SK-N-SH (cell line): ENCODE results near the gene TMEFF1. TPM values are rescaled to one million over a fixed set of nuclear protein-coding genes. Genes with fewer than 3 reads are reported as not detected.

Source experiments
- ELF1 ChIP-seq: IDR thresholded peaks from 2 replicates; pipeline ENCODE4 v1.4.0; 2012
- EZH2phosphoT487 ChIP-seq: fragments of 200-600 bp; sonication (generic); IDR thresholded peaks from 2 replicates; pipeline ENCODE4 v1.6.1; 2017; ENCODE audit warnings: low read depth, mixed run types, mild to moderate bottlenecking, antibody characterized with exemption, moderate library complexity, borderline replicate concordance
- FOSL2 ChIP-seq: IDR thresholded peaks from 2 replicates; pipeline ENCODE4 v1.4.0; 2012; ENCODE audit warnings: low read depth, mild to moderate bottlenecking, moderate library complexity, borderline replicate concordance
- FOXJ3 ChIP-seq: sonication (generic); formaldehyde crosslinking; IDR thresholded peaks from 2 replicates; pipeline ENCODE4 v1.5.1; 2020; ENCODE audit warnings: mild to moderate bottlenecking, missing genetic modification reagents
- FOXM1 ChIP-seq: IDR thresholded peaks from 2 replicates; pipeline ENCODE4 v1.4.0; 2012; ENCODE audit warnings: low read depth, mild to moderate bottlenecking
- GABPA ChIP-seq: IDR thresholded peaks from 2 replicates; pipeline ENCODE4 v1.4.0; 2012; ENCODE audit warnings: low read depth, mild to moderate bottlenecking
- JUND ChIP-seq: IDR thresholded peaks from 2 replicates; pipeline ENCODE4 v1.4.0; 2012
- MEF2A ChIP-seq: IDR thresholded peaks from 2 replicates; pipeline ENCODE4 v1.4.0; 2012; ENCODE audit warnings: low read depth, borderline replicate concordance
- NFIC ChIP-seq: IDR thresholded peaks from 2 replicates; pipeline ENCODE4 v1.4.0; 2012; ENCODE audit warnings: borderline replicate concordance
- NRF1 ChIP-seq: IDR thresholded peaks from 2 replicates; pipeline ENCODE4 v1.6.1; 2012; ENCODE audit warnings: low read depth, mild to moderate bottlenecking, low read length
- POLR2AphosphoS5 ChIP-seq: IDR thresholded peaks from 2 replicates; pipeline ENCODE4 v1.6.1; 2012; ENCODE audit warnings: low read depth, low read length
- RAD21 ChIP-seq: IDR thresholded peaks from 2 replicates; pipeline ENCODE4 v1.6.1; 2012; ENCODE audit warnings: mild to moderate bottlenecking, low read length
- RCOR1 ChIP-seq: fragments of 150-350 bp; IDR thresholded peaks from 2 replicates; pipeline ENCODE4 v1.6.1; 2017; ENCODE audit warnings: antibody characterized with exemption, low read length
- REST ChIP-seq: IDR thresholded peaks from 2 replicates; pipeline ENCODE4 v1.6.1; 2012; ENCODE audit warnings: mild to moderate bottlenecking, low read depth, low read length, moderate library complexity
- RFX5 ChIP-seq: IDR thresholded peaks from 2 replicates; pipeline ENCODE4 v1.6.1; 2012; ENCODE audit warnings: mild to moderate bottlenecking, improper control_type of control experiment, low read length
- RXRA ChIP-seq: IDR thresholded peaks from 2 replicates; pipeline ENCODE4 v1.4.0; 2012; ENCODE audit warnings: low read depth, mild to moderate bottlenecking, borderline replicate concordance
- SMC3 ChIP-seq: IDR thresholded peaks from 2 replicates; pipeline ENCODE4 v1.6.1; 2012; ENCODE audit warnings: low read depth, low read length, improper control_type of control experiment
- TAF1 ChIP-seq: IDR thresholded peaks from 2 replicates; pipeline ENCODE4 v1.6.1; 2012; ENCODE audit warnings: low read depth, mild to moderate bottlenecking, low read length, moderate library complexity, borderline replicate concordance
- TCF12 ChIP-seq: IDR thresholded peaks from 2 replicates; pipeline ENCODE4 v1.4.0; 2012
- YY1 ChIP-seq: IDR thresholded peaks from 2 replicates; pipeline ENCODE4 v1.4.0; 2012; ENCODE audit warnings: low read depth, mild to moderate bottlenecking
- polyA plus RNA-seq, 3 experiments: library from polyadenylated mRNA; depleted of rRNA; stranded (reverse); fragments of >200 nt; gene quantifications; 2 replicates each; pipeline ENCODE4 v1.2.3, GENCODE V29; 2012
- TF ChIP-seq, protein P1 (sequence below): IDR thresholded peaks from 2 replicates; pipeline ENCODE4 v1.4.0; 2012; ENCODE audit warnings: low read depth, borderline replicate concordance
- TF ChIP-seq, protein P2 (sequence below): fragments of 200-600 bp; sonication (generic); IDR thresholded peaks from 2 replicates; pipeline ENCODE4 v1.6.1; 2017; ENCODE audit warnings: antibody characterized with exemption, mild to moderate bottlenecking, moderate library complexity

TMEFF1 gene
- polyA plus RNA-seq, 1 of the 3 experiments (the other 2 are of a cell fraction): 2.5 TPM

DNA sequence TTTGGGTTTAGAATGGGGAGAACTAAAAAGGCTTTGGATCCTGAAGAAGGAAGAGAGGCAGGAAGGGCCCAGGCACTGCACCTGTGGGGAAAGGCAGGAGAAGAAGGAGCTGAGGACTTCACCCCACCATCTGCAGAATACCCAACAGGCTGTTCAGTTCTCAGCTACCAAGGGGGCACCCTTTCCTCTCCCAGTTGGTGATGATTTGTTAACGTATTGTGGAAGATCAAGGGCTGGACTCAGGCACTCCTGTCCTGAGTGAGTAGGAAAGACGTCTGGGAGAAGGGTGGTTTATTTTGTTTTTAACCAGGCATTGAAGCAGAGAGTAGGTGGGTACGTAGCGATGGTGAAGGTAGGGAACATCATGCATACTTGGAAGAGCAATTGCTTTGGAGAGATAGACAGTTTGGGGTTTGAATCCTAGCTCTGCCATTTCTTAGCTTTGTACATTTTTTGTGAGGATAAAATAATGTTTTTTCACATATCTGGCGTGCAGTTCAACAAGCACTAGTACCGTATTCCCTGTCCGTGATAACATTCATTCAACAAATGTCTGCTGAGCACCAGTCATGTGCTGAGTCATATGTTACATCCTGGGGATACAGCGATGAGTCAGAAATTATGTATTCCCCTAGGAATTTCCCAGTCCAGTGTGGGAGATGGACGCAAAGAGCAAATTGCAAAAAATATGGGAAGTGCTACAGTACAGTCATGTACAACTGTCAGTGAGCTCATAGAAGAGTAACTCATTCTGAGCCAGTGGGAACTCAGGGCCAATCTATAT lies 43.9 kb upstream of the TMEFF1 start (continued):
- peak; percentile 60; the same call in 1 of the 2 replicates for TF ChIP-seq REST
- no peak for TF ChIP-seq FOXJ3 (CRISPR knock-in tag)
- no peak for TF ChIP-seq SMC3
- TF ChIP-seq ELF1: peak; percentile 61
- TF ChIP-seq, protein P1, sequence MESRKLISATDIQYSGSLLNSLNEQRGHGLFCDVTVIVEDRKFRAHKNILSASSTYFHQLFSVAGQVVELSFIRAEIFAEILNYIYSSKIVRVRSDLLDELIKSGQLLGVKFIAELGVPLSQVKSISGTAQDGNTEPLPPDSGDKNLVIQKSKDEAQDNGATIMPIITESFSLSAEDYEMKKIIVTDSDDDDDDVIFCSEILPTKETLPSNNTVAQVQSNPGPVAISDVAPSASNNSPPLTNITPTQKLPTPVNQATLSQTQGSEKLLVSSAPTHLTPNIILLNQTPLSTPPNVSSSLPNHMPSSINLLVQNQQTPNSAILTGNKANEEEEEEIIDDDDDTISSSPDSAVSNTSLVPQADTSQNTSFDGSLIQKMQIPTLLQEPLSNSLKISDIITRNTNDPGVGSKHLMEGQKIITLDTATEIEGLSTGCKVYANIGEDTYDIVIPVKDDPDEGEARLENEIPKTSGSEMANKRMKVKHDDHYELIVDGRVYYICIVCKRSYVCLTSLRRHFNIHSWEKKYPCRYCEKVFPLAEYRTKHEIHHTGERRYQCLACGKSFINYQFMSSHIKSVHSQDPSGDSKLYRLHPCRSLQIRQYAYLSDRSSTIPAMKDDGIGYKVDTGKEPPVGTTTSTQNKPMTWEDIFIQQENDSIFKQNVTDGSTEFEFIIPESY: peak; percentile 76; the same call in 1 of the 2 replicates
- no peak for TF ChIP-seq RFX5
- peak; percentile 91 for TF ChIP-seq POLR2AphosphoS5
- no peak for TF ChIP-seq NRF1
- TF ChIP-seq FOSL2: peak; percentile 100
- no peak for TF ChIP-seq RAD21
- no peak for TF ChIP-seq FOXM1
- TF ChIP-seq TCF12: peak; percentile 89
- TF ChIP-seq RXRA: peak; percentile 83; the same call in 1 of the 2 replicates
- TF ChIP-seq RCOR1: no peak
- TF ChIP-seq TAF1: no peak
- TF ChIP-seq, protein P2, sequence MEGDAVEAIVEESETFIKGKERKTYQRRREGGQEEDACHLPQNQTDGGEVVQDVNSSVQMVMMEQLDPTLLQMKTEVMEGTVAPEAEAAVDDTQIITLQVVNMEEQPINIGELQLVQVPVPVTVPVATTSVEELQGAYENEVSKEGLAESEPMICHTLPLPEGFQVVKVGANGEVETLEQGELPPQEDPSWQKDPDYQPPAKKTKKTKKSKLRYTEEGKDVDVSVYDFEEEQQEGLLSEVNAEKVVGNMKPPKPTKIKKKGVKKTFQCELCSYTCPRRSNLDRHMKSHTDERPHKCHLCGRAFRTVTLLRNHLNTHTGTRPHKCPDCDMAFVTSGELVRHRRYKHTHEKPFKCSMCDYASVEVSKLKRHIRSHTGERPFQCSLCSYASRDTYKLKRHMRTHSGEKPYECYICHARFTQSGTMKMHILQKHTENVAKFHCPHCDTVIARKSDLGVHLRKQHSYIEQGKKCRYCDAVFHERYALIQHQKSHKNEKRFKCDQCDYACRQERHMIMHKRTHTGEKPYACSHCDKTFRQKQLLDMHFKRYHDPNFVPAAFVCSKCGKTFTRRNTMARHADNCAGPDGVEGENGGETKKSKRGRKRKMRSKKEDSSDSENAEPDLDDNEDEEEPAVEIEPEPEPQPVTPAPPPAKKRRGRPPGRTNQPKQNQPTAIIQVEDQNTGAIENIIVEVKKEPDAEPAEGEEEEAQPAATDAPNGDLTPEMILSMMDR: no peak
- no peak for TF ChIP-seq EZH2phosphoT487
- peak; percentile 68; the same call in 1 of the 2 replicates for TF ChIP-seq NFIC
- no peak for TF ChIP-seq MEF2A
- peak; percentile 40; the same call in 1 of the 2 replicates for TF ChIP-seq YY1
- TF ChIP-seq GABPA: no peak
- TF ChIP-seq JUND: peak; percentile 100
- TF ChIP-seq, all 33 proteins: peak for 16
